Subcutaneous adipose tissue (tissue), 4 donors: ENCODE data around the gene ANXA9. TPM values are rescaled to one million over a fixed set of nuclear protein-coding genes. Genes with fewer than 3 reads are reported as not detected.

Experiments used
- CTCF ChIP-seq: fragments of 450-650 bp; IDR thresholded peaks from one replicate; pipeline ENCODE4 v1.5.1; 2016; ENCODE audit warnings: low read depth, mild to moderate bottlenecking, control low read depth, antibody characterized with exemption, moderate library complexity
- total RNA-seq, 4 donors: library from RNA; depleted of rRNA; stranded (reverse); fragments of >200 nt; gene quantifications; one replicate each; pipeline ENCODE4 v1.1.0, GENCODE V29; 2016

ANXA9 gene
- total RNA-seq, 4 donors from 2014 or later = 0.68 to 1.3 TPM; not detected in 2

GRCh38 chr1:150963321-150964163, 18.6 kb upstream of the ANXA9 start:
- TF ChIP-seq CTCF = no peak

- TF ChIP-seq CTCF = no peak
Observed at GRCh38 chr1:150964164-150964489, 18.0 kb upstream of the ANXA9 start.

- TF ChIP-seq CTCF = no peak
Observed at GRCh38 chr1:150965605-150966004, 16.5 kb upstream of the ANXA9 start.

GRCh38 chr1:150966011-150966410, 16.1 kb upstream of the ANXA9 start:
- no peak for TF ChIP-seq CTCF

- TF ChIP-seq CTCF = no peak
Observed at GRCh38 chr1:150967936-150968335, 14.2 kb upstream of the ANXA9 start.

- no peak for TF ChIP-seq CTCF
Observed at GRCh38 chr1:150968491-150968890, 13.6 kb upstream of the ANXA9 start.

- TF ChIP-seq CTCF = no peak
Observed at GRCh38 chr1:150969626-150970025, 12.5 kb upstream of the ANXA9 start.
